GM15510 (cell line): ENCODE data around the gene STARD9.

Experiments
- POLR2A ChIP-seq: IDR thresholded peaks from 3 replicates; pipeline ENCODE4 v1.6.1; 2011; ENCODE audit warnings: borderline replicate concordance; ENCODE audit not compliant: insufficient read length; ENCODE audit errors: extremely low read depth

Gene STARD9

GRCh38 chr15:42665827-42666226 lies 90.4 kb downstream of the STARD9 start:
- TF ChIP-seq POLR2A = no peak

- TF ChIP-seq POLR2A = no peak
Measured at GRCh38 chr15:42667855-42668254, 92.4 kb downstream of the STARD9 start.

- TF ChIP-seq POLR2A = no peak
Measured at GRCh38 chr15:42670451-42670850, 95.0 kb downstream of the STARD9 start.

- TF ChIP-seq POLR2A = no peak
Measured at GRCh38 chr15:42672444-42672843, 97.0 kb downstream of the STARD9 start.

GRCh38 chr15:42674472-42674871 lies 99.1 kb downstream of the STARD9 start:
- TF ChIP-seq POLR2A = no peak

- no peak for TF ChIP-seq POLR2A
Measured at GRCh38 chr15:42675021-42675420, 99.6 kb downstream of the STARD9 start.

- TF ChIP-seq POLR2A = no peak
Measured at GRCh38 chr15:42679285-42680141, 104.1 kb downstream of the STARD9 start.

- TF ChIP-seq POLR2A = no peak
Measured at GRCh38 chr15:42681119-42681518, 105.7 kb downstream of the STARD9 start.

GRCh38 chr15:42686281-42686680 lies 110.9 kb downstream of the STARD9 start:
- TF ChIP-seq POLR2A = no peak

- TF ChIP-seq POLR2A = no peak
Measured at GRCh38 chr15:42687740-42688139, 112.3 kb downstream of the STARD9 start.

GRCh38 chr15:42688301-42688700 lies 112.9 kb downstream of the STARD9 start:
- TF ChIP-seq POLR2A = no peak

- TF ChIP-seq POLR2A = no peak
Measured at GRCh38 chr15:42691308-42691707, 115.9 kb downstream of the STARD9 start.

- no peak for TF ChIP-seq POLR2A
Measured at GRCh38 chr15:42691770-42692169, 116.4 kb downstream of the STARD9 start.

GRCh38 chr15:42692536-42692935 lies 117.1 kb downstream of the STARD9 start:
- no peak for TF ChIP-seq POLR2A

GRCh38 chr15:42692997-42693396 lies 117.6 kb downstream of the STARD9 start:
- TF ChIP-seq POLR2A = no peak

GRCh38 chr15:42693496-42693895 lies 118.1 kb downstream of the STARD9 start:
- no peak for TF ChIP-seq POLR2A
